AG10803 (cell line): ENCODE data around the gene CDH1.
A peak's percentile ranks its signal among the peaks of the same experiment; 100 is the strongest.
"Not testable (repeated sequence)": the region's sequence is repeated elsewhere in the genome, so short reads cannot be mapped to it uniquely, and the experiment has no call there.

ENCODE experiments used
- DNase-seq: peaks from one replicate; pipeline ENCODE4 v3.0.0; 2010; ENCODE audit warnings: low read depth
- H3K4me3 ChIP-seq: 2 replicates; pipeline ENCODE4 v1.5.1; 2011; ENCODE audit warnings: mild to moderate bottlenecking, low read length, control low read depth
- TF ChIP-seq, protein P1 (sequence below): conservative IDR thresholded peaks from 2 replicates; pipeline ENCODE4 v1.5.1; 2011; ENCODE audit warnings: mild to moderate bottlenecking, low read length, control low read depth, inconsistent platforms

The CDH1 gene

DNA sequence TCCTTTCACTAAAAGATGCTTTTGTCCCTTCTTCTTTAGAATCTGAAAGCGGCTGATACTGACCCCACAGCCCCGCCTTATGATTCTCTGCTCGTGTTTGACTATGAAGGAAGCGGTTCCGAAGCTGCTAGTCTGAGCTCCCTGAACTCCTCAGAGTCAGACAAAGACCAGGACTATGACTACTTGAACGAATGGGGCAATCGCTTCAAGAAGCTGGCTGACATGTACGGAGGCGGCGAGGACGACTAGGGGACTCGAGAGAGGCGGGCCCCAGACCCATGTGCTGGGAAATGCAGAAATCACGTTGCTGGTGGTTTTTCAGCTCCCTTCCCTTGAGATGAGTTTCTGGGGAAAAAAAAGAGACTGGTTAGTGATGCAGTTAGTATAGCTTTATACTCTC, 96.2 kb downstream of the CDH1 start:
- TF ChIP-seq, protein P1, sequence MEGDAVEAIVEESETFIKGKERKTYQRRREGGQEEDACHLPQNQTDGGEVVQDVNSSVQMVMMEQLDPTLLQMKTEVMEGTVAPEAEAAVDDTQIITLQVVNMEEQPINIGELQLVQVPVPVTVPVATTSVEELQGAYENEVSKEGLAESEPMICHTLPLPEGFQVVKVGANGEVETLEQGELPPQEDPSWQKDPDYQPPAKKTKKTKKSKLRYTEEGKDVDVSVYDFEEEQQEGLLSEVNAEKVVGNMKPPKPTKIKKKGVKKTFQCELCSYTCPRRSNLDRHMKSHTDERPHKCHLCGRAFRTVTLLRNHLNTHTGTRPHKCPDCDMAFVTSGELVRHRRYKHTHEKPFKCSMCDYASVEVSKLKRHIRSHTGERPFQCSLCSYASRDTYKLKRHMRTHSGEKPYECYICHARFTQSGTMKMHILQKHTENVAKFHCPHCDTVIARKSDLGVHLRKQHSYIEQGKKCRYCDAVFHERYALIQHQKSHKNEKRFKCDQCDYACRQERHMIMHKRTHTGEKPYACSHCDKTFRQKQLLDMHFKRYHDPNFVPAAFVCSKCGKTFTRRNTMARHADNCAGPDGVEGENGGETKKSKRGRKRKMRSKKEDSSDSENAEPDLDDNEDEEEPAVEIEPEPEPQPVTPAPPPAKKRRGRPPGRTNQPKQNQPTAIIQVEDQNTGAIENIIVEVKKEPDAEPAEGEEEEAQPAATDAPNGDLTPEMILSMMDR: no peak
- no peak overlapping the region for H3K4me3 ChIP-seq
- no peak for DNase-seq

DNA sequence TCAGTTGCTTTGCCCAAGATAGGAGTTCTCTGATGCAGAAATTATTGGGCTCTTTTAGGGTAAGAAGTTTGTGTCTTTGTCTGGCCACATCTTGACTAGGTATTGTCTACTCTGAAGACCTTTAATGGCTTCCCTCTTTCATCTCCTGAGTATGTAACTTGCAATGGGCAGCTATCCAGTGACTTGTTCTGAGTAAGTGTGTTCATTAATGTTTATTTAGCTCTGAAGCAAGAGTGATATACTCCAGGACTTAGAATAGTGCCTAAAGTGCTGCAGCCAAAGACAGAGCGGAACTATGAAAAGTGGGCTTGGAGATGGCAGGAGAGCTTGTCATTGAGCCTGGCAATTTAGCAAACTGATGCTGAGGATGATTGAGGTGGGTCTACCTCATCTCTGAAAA, 97.5 kb downstream of the CDH1 start:
- no peak for DNase-seq
- TF ChIP-seq, protein P1: no peak
- H3K4me3 ChIP-seq: no peak overlapping the region

DNA sequence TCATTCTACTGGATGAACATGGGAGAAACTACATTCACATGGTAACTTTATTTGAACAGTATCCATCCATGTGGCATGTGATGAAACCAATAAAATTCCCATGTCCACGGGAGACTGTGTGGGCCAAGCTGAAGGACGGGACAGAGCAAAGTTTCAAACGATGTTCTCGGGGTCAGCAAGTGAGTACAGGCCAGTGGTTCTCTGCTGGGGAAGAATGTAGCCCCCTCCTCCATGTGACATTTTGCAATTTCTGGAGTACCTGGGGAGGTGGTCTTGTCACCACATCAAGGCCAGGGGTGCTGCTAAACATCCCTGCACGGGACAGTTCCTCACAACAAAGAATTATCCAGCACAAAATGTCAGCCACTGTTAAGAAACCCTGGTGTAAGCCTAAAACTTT, 98.9 kb downstream of the CDH1 start:
- TF ChIP-seq, protein P1: no peak
- H3K4me3 ChIP-seq: no peak overlapping the region
- DNase-seq: no peak

DNA sequence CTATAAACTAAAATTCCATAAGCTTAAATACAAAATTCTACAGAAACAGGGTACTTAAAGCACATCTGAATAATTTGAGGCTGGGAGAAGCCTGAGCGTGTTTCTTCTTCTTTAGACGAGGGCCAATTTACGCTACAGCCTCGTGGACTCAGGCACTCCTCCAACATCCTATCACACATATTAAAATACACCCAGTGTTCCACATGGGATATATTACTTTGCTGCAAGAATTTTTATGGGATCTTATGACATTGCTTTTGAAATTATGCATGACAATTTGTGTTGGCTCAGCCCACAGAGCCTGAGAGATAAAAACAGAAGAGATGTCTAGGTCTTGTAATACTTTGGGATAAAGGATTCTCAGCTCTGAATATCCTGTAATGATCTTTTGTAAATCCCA, 102.7 kb downstream of the CDH1 start:
- DNase-seq: peak; percentile 48
- TF ChIP-seq, protein P1: no peak
- no peak overlapping the region for H3K4me3 ChIP-seq

DNA sequence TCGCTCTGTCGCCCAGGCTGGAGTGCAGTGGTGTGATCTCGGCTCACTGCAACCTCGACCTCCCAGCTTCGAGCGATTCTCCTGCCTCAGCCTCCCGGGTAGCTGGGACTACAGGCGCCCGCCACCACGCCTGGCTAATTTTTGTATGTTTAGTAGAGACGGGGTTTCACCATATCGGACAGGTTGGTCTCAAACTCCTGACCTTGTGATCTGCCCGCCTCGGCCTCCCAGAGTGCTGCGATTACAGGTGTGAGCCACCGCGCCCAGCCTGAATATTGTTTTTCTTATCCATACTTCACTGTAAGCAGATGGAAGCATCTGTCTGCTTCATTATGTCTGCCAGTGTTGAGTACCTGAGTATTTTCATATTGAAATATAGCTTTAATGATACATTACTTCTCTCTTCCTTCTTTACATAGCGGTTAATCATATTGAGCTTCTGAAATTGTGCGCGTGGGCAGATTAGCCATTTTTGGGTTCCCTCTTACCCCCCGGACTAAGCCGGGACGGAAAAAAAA, 105.9 kb downstream of the CDH1 start:
- H3K4me3 ChIP-seq: peak overlapping the region; percentile 87
- DNase-seq: not testable (repeated sequence)

DNA sequence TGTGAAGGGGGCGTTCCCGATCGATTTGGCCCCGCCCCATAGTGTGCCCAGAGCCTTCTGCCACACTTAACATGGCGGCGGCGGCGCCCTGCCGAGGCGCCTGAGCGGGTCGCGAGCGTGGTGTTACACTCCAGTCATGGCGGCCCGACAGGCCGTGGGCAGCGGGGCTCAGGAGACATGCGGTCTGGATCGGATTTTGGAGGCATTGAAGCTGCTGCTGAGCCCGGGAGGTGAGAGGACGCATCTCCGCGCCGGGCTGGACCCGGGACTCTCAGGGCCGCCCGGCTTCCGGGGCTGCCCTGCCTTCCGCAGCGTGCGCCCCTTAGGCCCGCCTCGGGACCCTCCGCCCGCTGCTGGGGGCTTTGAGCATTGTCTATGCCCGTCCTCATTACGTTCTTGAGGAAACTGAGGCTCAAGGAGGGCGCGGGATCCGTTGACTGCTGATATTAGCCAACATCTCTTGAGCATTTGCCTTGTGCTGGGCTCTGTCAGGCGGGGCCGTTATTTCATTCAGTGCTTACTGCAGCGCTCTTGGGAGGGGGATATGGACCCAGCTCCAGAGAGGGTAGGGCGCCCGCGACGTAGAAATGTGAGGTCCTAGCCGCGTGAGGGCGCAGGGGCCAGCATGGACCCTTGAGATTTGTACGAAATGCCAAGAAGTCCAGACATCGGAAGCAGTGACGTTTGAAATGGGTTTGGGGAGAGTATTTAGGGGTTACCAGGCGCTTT, 106.6 kb downstream of the CDH1 start, which contains the start of gene TANGO6:
Gene TANGO6, plus strand, starts transcription at position 50 of the 729 bp plus-strand sequence. Its CDS starts 87 bp downstream, at position 137.
- TF ChIP-seq, protein P1: peak; percentile 33
- H3K4me3 ChIP-seq: peak within 1 kb of the TSS; percentile 87
- peak; percentile 74 for DNase-seq

DNA sequence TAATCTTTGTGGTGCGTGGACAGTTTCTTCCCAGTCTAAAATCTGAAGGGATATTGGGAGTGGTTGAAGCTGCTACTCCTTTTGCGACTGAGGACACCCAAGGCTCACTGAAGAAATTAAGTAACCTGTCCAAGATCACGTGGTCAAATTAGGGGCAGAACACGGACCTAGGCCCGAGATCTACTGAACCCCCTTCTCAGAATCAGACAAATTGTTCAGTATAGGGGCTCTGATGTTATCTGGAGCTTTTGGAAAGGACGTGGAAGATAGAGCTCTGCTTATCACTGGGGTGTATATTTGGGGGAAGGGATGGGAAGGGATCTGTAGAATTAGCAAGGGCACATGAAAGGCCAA, 107.1 kb downstream of the CDH1 start:
- H3K4me3 ChIP-seq: peak overlapping the region; percentile 87
- TF ChIP-seq, protein P1: no peak
- no peak for DNase-seq
